GM21360 (cell line): ENCODE data around the gene TBXAS1.
"Not testable (repeated sequence)": the region's sequence is repeated elsewhere in the genome, so short reads cannot be mapped to it uniquely, and the experiment has no call there.

Experiments
- ATAC-seq: cut with Tn5 transposase; IDR thresholded peaks from one replicate; pipeline ENCODE4 v1.9.1; 2021; ENCODE audit warnings: mild to moderate bottlenecking, moderate library complexity; ENCODE audit not compliant: unreplicated experiment

Gene TBXAS1

DNA sequence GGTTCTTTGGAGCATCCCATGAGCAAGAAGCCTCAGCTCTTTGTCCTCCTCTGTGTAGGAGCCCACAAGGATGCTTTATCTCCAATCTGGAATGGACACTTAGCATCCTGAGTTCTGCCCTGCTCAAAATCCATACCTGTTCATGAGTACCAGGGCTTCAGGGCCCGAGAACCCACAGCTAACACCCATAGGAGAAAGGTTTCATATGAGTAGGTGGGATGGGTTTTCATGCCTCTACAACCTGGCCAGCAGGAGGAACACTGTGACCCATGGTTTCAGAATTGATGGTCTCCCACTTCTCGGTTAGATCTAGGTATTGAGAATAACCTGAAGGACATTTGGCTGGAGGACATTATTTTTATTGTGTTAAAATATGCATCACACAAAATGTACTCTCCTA lies 57.8 kb downstream of the TBXAS1 start:
- no peak for ATAC-seq

- no peak for ATAC-seq
Observed at GRCh38 chr7:139887992-139888481, 59.0 kb downstream of the TBXAS1 start.

GRCh38 chr7:139889186-139889871 lies 60.3 kb downstream of the TBXAS1 start:
- ATAC-seq, result no peak

GRCh38 chr7:139893461-139893860 lies 64.4 kb downstream of the TBXAS1 start:
- no peak for ATAC-seq

DNA sequence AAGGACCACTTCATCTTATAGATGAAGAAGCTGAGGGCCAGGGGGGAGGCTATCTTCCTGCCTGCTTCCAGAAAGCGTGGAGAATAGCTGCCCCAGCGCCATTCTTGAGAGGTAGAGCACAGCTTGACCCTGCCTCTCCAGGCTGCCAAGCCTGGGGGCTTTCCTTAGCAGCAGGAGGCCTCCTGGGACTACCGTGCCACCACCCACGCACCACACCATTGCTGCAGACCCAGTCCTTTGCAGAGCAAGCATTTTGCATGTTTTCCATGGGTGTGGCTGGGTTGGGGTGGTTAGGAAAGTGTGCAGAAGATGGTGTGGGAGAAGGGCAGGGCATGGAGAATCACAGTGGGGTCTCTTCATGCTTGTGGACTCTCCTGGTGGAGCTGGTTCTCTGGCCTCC lies 64.9 kb downstream of the TBXAS1 start:
- ATAC-seq, result peak; percentile 76

GRCh38 chr7:139895141-139895829 lies 66.2 kb downstream of the TBXAS1 start:
- ATAC-seq, result no peak

GRCh38 chr7:139896288-139896687 lies 67.2 kb downstream of the TBXAS1 start:
- no peak for ATAC-seq

DNA sequence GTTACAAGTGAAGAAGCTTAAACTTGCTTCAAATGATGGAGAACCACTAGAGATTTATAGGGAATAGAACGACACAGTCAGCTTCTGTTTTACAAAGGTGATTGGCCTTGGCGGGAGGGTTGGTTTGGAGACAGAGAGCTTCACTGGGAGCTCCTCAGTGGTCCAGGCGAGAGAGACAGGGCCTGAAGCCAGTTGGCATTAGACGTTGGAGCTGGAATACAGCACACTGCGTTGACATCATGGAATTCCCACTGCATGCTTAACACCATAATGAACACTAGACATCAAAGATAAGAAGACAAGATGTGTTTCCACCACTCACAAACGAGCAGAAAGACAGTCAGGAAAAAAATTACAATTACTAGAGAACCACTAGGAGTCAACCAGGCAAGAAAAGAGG lies 67.8 kb downstream of the TBXAS1 start:
- ATAC-seq, result no peak

GRCh38 chr7:139897422-139898090 lies 68.5 kb downstream of the TBXAS1 start:
- no peak for ATAC-seq

GRCh38 chr7:139898483-139898882 lies 69.4 kb downstream of the TBXAS1 start:
- no peak for ATAC-seq

- ATAC-seq, result no peak
Observed at GRCh38 chr7:139899328-139899955, 70.4 kb downstream of the TBXAS1 start.

DNA sequence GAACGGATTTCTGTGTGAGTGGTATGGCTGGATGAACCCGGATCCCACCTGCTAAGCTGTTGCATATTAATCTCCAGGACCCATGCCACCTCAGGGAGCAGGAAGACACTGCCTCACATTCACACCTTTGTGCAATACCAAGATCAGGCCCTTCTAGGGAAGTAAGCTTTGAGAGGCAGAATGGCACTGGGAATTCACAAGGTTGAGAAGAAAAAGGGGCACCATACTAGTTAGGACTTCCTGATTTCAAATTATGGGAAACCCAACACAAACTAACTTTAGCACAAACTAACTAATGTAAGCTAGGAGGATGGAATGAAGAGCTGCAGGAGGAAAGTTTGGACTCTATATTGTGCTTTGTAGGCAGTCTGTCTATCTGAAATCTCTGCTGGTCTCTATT lies 71.3 kb downstream of the TBXAS1 start:
- ATAC-seq, result no peak

DNA sequence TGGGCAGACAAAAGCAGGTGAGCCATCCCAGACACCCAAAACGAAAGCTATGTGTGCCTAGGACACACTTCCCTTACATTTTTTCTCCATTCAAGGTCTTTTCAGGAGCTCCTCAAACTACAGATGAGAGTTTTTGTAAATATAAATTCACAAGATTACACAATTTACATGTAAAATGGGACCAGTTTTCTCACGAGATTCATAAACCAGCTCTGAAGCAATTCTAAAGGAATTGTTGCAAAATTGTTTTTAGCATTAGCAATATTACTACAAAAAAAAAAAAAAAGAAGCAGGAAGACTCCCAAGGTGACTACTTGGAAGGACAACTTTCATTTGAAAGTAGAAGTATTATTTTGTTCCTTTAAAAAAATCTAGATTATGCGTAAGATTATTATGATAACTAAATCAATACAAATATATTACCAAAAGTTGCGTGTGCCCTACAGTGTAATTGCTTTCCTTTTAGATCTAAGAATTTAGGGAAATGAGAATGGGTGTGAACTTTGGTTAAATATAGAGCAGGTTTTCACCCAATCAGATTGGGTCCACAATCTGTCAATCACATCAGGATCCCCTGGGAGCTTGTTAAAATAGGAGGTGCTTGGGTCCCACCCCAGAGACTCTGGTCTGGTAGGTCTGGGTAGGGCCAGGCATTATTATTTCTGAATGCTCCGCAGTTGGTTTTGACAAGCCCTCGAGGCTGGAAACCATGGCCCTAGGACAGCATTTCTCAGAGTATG lies 72.2 kb downstream of the TBXAS1 start:
- no peak for ATAC-seq

DNA sequence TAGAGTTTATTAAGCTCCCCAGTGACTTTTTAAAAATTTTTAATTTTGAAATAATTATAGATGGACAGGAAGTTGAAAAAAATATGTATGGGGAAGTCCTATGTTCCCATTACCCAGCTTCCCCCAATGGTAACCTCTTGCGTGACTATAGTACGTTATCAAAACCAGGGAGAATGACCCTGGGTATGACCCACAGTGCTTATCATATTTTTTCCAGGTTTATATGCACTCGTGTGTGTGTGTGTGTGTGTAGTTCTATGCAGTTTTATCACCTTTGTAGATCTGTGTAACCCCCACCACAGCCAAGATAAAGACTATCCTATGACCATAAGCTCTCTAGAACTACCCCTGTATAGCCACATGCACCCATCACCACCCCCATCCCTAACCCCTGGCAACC lies 72.8 kb downstream of the TBXAS1 start:
- no peak for ATAC-seq

GRCh38 chr7:139902436-139903102 lies 73.5 kb downstream of the TBXAS1 start:
- no peak for ATAC-seq

DNA sequence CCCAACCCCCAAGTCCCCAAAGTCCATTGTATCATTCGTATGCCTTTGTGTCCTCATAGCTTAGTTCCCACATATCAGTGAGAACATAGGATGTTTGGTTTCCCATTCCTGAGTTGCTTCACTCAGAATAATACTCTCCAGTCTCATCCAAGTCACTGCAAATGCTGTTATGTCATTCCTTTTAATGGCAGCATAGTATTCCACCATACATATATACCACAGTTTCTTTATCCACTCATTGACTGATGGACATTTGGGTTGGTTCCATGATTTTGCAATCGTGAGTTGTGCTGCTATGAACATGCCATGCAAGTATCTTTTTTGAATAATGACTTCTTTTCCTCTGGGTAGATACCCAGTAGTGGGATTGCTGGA lies 74.0 kb downstream of the TBXAS1 start:
- ATAC-seq, result not testable (repeated sequence)

- ATAC-seq, result no peak
Observed at GRCh38 chr7:139906879-139907278, 77.8 kb downstream of the TBXAS1 start.

- ATAC-seq, result no peak
Observed at GRCh38 chr7:139908792-139909191, 79.7 kb downstream of the TBXAS1 start.

- ATAC-seq, result no peak
Observed at GRCh38 chr7:139909379-139910050, 80.5 kb downstream of the TBXAS1 start.
